HG02610 (cell line): ENCODE data around the gene ZFP82.

Experiments
- ATAC-seq: cut with Tn5 transposase; IDR thresholded peaks from one replicate; pipeline ENCODE4 v1.9.1; 2021; ENCODE audit warnings: mild to moderate bottlenecking, moderate library complexity; ENCODE audit not compliant: unreplicated experiment

Gene ZFP82

GRCh38 chr19:36418287-36419001 is at the start of gene ZFP82:
Gene ZFP82, minus strand, starts transcription at chr19:36418644. Its CDS starts 8,855 bp downstream, at chr19:36409789.
- peak; percentile 54 for ATAC-seq

- ATAC-seq: no peak
Measured at GRCh38 chr19:36460046-36460445, 41.6 kb upstream of the ZFP82 start.

- ATAC-seq: no peak
Measured at GRCh38 chr19:36456831-36457230, 38.4 kb upstream of the ZFP82 start.

GRCh38 chr19:36449059-36449670 is 30.7 kb upstream of the ZFP82 start:
- no peak for ATAC-seq

- no peak for ATAC-seq
Measured at GRCh38 chr19:36441339-36441738, 22.9 kb upstream of the ZFP82 start.

- ATAC-seq: no peak
Measured at GRCh38 chr19:36436531-36436930, 18.1 kb upstream of the ZFP82 start.

- ATAC-seq: no peak
Measured at GRCh38 chr19:36423925-36424324, 5.5 kb upstream of the ZFP82 start.

- no peak for ATAC-seq
Measured at GRCh38 chr19:36421749-36422481, 3.5 kb upstream of the ZFP82 start.

GRCh38 chr19:36420961-36421748 is 2.7 kb upstream of the ZFP82 start:
- ATAC-seq: no peak

GRCh38 chr19:36417752-36418286 is 625 bp downstream of the ZFP82 start:
- no peak for ATAC-seq

GRCh38 chr19:36409841-36410240 is 8.6 kb downstream of the ZFP82 start:
- ATAC-seq: no peak

GRCh38 chr19:36408101-36408500 is 10.3 kb downstream of the ZFP82 start:
- ATAC-seq: no peak

- ATAC-seq: no peak
Measured at GRCh38 chr19:36404498-36404897, 13.9 kb downstream of the ZFP82 start.

- ATAC-seq: no peak
Measured at GRCh38 chr19:36401475-36401874, 17.0 kb downstream of the ZFP82 start.

GRCh38 chr19:36398571-36398970 is 19.9 kb downstream of the ZFP82 start:
- ATAC-seq: no peak

GRCh38 chr19:36392916-36393673 is 25.3 kb downstream of the ZFP82 start:
- no peak for ATAC-seq

- no peak for ATAC-seq
Measured at GRCh38 chr19:36379510-36379819, 39.0 kb downstream of the ZFP82 start.

- ATAC-seq: peak; percentile 96
Measured at GRCh38 chr19:36378625-36379509, 39.6 kb downstream of the ZFP82 start, which contains the start of gene ZFP14. Gene ZFP14, minus strand, starts transcription at chr19:36379201. Its CDS starts 11,309 bp downstream, at chr19:36367892.

GRCh38 chr19:36377541-36378178 is 40.8 kb downstream of the ZFP82 start:
- no peak for ATAC-seq
